G401.6 (cell line): ENCODE results near the gene SLC16A10.
A peak's percentile ranks its signal among the peaks of the same experiment; 100 is the strongest.
"Not testable (repeated sequence)": the region's sequence is repeated elsewhere in the genome, so short reads cannot be mapped to it uniquely, and the experiment has no call there.

Source experiments
- FAIRE-seq: peaks from 2 replicates; lab custom pipeline; 2012; peaks lifted over from hg19 to GRCh38; lab: Jason Lieb, UNC

The SLC16A10 gene

DNA sequence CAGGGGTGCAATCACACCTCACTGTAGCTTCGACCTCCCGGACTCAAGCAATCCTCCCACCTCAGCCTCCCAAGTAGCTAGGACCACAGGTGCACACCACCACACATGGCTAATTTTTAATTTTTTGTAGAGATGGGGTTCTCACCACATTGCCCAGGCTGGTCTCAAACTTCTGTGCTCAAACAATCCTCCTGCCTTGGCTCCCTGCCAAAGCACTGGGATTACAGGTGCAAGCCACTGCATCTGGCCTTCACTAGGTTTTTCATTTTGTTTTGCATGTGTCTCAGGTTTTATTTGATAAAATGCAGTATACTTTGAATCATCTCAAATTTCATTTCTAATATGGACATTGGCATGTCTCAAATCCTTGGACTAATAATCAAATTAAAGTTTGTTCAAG is 98.7 kb downstream of the SLC16A10 start:
- FAIRE-seq, result no peak

- no peak for FAIRE-seq
Measured at GRCh38 chr6:111187874-111188273, 100.6 kb downstream of the SLC16A10 start.

DNA sequence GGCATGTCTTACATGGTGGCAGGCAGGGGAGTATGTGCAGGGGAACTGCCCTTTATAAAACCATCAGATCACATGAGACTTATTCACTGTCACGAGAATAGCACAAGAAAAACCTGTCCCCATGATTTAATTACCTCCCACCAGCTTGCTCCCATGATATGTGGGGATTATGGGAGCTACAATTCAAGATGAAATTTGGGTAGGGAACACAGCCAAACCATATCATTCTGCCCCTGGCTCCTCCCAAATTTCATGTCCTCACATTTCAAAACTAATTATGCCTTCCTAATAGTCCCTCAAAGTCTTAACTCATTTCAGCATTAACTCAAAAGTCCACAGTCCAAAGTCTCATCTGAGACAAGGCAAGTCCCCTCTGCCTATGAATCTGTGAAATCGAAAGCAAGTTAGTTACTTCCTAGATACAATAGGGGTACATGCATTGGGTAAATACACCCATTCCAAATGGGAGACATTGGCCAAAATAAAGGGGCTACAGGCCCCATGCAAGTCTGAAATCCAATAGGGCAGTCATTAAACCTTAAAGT is 102.4 kb downstream of the SLC16A10 start:
- FAIRE-seq, result not testable (repeated sequence)

- FAIRE-seq, result no peak
Measured at GRCh38 chr6:111190637-111191036, 103.3 kb downstream of the SLC16A10 start.

DNA sequence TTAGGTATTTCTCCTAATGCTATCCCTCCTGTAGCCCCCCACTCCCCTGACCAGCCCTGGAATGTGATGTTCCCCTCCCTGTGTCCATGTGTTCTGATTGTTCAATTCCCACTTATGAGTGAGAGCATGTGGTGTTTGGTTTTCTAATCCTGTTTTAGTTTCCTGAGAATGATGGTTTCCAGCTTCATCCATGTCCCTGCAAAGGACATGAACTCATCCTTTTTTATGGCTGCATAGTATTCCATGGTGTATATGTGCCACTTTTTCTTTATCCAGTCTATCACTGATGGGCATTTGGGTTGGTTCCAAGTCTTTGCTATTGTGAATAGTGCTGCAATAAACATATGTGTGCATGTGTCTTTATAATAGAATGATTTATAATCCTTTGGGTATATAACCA is 103.8 kb downstream of the SLC16A10 start:
- FAIRE-seq, result not testable (repeated sequence)

DNA sequence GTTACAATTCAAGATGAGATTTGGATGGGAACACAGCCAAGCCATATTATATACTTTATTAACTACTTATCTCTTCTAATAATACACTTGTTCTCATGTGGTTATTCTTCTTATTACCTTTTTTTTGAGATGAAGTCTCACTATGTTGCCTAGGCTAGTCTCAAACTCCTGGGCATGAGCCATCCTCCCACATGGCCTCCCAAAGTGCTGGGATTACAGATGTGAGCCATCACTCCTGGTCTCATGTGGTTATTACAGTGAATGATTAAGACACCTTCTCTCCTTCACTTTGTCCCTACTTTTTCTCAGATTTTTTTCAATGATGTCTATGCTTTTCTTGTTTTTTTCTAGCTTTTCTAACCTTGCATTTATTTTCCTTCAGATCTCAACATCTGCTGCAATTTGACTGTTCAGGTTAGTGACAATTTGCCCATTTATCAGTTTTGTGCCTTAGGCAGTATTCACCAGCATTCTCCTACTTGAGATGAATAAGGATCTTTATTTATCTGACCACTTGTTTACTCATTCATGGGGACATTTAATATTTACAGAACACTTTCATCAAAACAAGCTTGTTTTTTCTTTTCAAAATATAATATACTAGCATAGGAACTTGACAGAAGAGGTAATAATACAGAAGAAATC is 105.7 kb downstream of the SLC16A10 start:
- FAIRE-seq, result no peak

GRCh38 chr6:111195656-111196055 is 108.4 kb downstream of the SLC16A10 start:
- FAIRE-seq, result no peak

DNA sequence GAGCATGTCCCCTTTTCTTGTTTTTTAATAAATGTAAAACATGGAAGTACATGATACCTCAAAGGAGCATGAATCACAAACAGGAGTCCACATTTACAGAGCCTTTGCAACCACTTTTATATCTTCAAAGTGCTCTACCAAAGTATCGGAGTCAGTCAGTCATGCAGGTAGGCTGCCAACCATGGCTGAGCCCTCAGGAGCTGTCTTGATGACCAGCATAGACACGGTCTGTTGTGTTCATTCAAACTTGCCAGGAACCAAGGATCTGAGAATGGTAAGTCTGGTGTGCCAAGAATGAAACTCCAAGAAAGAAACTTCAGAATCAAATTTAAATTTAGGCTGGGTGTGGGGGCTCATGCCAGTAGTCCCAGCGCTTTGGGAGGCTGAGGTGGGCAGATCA is 111.5 kb downstream of the SLC16A10 start:
- FAIRE-seq, result no peak

- no peak for FAIRE-seq
Measured at GRCh38 chr6:111199935-111200334, 112.6 kb downstream of the SLC16A10 start.

DNA sequence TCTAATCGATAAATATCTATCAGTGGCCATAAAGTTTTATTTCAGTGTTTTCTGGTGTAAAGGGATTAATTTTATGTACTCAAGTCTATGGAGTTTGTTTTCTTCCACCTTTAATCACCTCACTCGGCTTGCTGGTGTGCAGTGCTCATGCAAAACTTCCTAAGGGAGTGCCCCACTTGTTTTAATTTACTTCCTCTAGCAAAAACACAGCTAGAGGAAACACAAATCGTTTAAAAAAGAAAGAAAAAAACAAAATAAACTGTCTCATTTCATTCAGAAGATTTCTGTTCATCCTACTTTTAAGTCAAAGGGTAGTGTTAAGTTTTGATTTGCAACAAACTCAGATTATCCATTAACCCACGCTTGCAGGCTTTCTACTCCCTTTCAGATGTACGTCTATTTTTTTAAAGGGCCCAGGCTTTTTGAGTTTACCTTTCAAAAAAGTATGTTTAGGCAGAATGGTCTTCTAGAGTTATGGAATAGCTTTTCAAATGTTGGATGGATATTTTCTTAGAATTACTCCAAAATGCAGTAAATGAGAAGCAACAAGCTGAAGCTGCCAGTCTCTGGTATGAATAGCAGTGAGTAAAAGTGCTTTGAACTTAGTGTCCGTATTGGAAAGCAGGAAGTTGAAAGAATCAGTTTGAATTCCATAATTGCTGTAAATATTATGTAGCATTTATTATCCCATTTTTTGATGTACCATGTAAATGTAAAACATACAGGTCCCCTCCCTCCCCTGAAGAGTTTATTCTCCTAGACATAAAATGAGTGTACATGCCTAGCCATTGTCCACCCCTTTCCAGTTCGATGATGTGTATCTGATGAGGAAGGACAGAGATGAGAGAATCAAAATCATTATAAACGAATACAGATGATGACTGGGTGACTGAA is 113.3 kb downstream of the SLC16A10 start:
- FAIRE-seq, result no peak

- no peak for FAIRE-seq
Measured at GRCh38 chr6:111201244-111201554, 113.9 kb downstream of the SLC16A10 start.

- no peak for FAIRE-seq
Measured at GRCh38 chr6:111201764-111202163, 114.5 kb downstream of the SLC16A10 start.

DNA sequence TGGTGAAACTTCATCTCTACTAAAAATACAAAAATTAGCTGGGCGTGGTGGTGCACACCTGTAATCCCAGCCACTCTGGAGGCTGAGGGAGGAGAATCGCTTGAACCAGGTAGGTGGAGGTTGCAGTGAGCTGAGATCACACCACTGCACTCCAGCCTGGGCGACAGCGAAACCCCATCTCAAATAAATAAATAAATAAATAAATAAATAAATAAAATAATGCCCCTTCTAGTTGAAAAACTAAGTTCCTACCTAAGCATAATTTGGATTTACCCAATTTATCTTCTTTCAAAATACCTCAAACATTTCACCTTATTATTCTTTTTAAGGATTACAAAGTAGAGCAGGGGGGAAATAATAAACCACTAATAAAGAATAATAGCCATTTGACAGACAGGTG is 116.2 kb downstream of the SLC16A10 start:
- not testable (repeated sequence) for FAIRE-seq

DNA sequence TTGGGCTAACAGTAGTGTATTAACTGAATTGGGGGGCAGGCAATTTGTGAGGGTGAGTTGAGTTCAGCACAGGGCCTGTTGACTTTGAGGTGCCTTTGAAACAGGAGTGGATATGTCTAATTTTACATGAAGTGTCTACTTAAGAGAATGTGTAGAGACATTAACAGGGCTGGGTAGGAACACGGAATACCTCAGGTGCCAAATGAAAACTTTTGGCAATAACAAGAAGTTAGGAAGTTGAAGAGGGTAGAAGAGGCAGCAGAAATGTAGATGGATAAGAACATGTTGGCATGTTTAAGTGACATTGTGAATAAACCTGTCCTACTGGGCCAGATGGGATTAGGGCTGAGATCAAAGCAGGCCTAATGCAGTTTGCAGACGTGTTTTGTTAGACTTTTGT is 117.0 kb downstream of the SLC16A10 start:
- no peak for FAIRE-seq

GRCh38 chr6:111204881-111205280 is 117.6 kb downstream of the SLC16A10 start:
- no peak for FAIRE-seq

DNA sequence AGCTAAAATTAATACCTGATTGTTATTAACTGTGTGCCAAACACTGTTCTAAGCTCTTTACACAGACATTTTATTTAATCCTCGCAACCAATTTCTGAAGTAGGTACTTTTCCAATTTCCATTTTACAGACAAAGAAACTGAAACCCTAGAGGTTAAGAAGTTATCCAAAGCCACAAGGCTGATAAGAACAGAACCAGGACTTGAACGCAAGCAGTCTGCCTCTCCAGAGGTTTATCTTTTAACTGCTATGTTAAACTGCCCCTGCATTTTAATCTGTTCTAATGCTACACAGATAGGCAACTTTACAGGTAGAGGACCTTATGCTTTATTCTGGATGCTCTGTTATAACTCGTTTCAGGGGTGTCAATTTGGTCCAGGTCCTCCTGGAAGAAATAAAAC is 118.2 kb downstream of the SLC16A10 start:
- no peak for FAIRE-seq

- FAIRE-seq, result no peak
Measured at GRCh38 chr6:111207141-111207858, 120.0 kb downstream of the SLC16A10 start.

DNA sequence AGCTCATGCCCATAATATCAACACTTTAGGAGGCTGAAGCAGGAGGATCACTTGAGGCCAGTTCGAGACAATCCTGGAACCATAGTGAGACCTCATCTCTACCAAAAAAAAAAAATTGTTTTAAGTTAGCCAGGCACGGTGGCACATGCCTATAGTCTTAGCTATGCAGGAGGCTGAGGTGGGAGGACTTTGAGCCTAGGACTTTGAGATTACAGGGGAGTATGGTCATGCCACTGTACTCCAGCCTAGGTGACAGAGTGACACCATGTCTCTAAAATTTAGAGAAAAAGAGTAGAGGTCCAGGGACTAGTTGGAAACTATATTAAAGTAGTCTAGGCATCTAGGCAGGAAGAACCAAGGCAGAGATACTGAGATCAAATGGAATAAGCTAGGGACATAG is 121.6 kb downstream of the SLC16A10 start:
- no peak for FAIRE-seq

DNA sequence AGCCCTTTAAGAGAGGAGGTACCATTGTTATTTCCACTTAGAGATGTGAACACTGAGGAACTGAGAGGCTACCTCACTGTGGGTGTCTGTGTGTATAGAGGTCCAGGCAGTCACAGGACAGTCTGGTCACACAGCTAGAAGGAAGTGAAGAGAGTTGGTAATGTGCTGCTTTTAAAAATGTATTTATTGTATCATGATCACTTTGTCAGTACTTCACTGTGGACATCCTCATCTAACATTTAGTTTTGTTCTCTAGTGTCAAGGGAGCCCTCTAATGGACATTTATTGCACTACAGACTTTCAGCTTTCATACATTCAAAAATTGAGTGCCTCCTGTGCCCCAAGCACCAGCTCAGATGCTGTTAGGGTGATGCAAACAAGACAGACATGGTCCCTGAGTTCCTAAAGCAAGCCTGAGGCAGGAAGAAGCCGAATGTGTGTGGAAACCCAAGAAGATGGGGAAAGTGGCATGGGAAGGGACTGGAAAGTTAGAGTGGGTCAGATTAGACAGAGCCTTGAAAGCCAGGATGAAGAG is 123.0 kb downstream of the SLC16A10 start:
- FAIRE-seq, result peak; percentile 89

GRCh38 chr6:111211411-111212030 is 124.2 kb downstream of the SLC16A10 start:
- no peak for FAIRE-seq

GRCh38 chr6:111212625-111213024 is 125.3 kb downstream of the SLC16A10 start:
- no peak for FAIRE-seq

- peak; percentile 15 for FAIRE-seq
Measured at GRCh38 chr6:111215131-111215530, 127.8 kb downstream of the SLC16A10 start.
